Fibroblast of gingiva (primary cell): ENCODE data around the gene MAPK11.

Source experiments
- DNase-seq: peaks from one replicate; pipeline ENCODE4 v3.0.0-alpha.2; 2011; ENCODE audit warnings: low read depth

MAPK11 gene

DNA sequence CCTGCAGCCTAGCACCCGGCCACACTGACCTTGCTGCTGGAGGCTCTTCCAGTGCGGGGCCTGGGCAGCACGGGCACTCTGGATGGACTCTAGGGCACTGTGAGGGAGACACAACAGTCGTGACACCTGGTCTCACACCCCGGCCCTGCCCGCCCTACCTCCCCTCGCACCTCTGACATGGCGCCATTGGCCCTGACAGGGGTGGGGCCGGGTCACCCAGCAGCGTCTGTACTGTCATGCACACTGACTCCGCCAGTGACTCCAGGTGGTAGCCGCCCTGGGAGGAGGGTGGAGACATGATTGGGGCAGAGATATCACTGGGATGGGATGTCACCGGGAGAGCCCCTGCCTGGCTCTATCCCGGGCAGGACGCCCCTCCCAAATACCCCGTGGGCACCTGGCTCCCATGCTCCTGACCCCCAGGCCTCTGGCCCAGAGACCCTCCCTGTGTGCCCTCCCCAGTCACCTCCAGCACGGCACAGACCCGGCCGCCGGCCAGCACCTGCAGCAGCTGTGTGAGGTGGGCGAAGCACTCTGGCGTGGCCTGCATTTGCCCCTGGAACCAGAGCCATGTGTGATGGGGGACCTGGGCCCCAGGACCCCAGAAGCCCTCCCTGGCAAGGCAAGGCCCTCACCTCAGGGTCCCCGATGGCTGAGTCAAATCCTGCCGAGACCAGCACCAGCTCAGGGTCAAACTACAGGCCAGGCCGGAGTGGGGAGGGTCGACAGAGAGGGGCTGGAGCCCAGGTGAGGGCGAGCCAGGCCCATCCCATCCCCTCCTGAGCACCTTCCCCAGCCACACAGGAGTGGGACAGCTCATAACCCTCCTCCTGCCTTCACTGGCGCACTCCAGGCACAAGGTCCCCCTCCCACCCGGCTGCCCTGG, 21.7 kb downstream of the MAPK11 start:
- no peak for DNase-seq

DNA sequence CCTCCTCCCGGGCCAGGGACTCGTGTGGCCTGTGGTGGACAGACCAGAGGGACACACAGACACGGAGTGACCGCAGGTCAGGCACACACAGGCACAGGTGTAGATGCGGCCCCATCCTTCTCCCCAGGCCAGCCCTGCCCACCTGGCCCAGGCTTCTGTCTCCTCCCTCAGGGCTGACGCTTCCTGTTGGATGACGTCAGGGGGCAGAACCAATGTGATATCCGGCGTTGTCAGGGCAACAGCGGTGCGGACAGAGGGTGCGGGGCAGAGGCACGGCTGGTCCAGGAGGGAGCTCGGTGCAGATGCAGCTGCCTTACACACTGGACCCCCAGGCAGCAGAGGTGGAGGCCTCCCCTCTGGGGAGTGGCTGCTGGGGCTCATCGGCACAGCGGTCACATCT, 22.4 kb downstream of the MAPK11 start:
- peak; percentile 51 for DNase-seq

DNA sequence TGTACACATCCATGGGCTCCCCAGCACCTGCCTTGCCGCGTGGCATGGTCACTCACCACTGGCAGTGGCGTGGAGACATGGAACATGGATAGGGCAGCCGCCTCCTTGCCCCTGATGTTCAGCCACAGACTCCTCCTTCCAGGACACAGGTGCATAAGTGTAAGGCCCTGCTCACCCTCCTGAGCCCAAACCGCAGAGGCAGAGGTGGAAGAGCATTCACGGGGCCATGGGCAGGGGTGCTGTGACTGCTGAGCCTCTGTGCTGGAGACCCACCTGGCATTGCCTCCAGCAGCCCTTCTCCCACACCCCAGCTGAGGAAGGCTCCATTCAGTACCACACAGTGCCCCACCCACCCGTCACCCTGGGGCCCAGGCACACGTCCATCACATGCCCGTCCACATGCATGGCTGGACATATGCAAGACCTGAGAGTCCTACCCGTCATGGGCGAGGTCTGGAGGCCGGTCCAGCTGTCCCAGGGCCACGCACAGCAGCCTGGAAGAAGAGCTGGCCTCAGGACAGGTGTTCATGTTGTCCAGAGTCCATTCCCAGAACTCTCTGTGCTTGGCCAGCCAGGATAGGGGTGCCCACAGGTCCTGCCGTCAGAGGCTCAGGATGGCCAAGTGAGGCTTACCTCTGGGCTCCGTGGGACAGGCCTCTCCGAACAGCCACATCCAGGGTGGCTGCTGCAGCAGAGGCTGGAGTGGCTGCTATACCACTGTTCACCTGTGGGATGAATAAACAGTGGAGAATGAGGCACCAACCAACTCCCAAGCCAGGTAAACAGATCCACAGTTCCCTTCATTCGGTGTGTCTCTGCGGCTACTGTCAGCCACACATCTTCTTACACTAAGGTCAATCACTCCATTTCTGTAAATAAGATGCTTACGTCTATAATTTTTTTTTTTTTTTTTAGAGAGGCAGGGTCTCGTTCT, 23.7 kb downstream of the MAPK11 start:
- DNase-seq = no peak

DNA sequence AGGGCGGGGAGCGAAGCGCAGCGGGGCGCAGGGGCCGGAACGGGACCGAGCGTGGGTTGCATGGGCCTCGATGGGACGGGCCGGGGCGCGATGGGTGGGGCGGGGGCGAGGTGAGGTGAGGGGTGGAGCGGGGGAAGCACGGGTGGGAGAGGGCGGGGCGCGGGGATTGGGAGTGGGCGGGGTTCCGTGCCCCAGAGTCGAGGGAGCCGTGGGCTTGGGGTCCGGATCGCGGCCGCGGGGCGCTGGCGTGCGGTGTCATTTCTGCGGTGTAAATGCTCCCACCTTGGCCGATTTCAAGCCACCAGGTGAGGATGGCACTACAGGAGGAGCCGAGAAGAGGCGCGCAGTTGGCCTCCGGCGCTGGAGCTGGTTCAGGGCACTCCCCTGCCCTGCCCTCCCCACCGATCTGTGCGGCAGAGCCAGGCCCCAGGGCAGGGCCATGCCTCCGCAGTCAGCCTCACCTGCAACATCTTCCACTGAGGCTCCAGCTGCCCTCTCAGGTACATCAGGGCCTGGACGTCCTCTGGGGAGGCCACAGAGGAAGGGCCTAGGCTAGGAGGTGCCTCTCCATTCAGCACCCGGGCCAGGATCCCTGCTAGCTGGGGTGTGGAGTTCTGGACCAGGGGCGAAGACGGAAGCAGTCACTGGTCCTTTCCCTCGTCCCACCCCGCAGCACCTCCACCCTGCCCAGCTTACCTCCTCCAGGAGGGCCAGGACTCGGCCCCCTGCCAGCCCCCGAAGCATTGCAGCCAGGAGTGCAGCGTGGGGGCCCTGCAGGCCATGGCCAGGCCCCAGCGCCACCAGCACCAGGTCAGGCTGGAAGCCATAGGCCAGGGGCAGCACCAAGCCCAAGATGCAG, 24.7 kb downstream of the MAPK11 start:
- no peak for DNase-seq

DNA sequence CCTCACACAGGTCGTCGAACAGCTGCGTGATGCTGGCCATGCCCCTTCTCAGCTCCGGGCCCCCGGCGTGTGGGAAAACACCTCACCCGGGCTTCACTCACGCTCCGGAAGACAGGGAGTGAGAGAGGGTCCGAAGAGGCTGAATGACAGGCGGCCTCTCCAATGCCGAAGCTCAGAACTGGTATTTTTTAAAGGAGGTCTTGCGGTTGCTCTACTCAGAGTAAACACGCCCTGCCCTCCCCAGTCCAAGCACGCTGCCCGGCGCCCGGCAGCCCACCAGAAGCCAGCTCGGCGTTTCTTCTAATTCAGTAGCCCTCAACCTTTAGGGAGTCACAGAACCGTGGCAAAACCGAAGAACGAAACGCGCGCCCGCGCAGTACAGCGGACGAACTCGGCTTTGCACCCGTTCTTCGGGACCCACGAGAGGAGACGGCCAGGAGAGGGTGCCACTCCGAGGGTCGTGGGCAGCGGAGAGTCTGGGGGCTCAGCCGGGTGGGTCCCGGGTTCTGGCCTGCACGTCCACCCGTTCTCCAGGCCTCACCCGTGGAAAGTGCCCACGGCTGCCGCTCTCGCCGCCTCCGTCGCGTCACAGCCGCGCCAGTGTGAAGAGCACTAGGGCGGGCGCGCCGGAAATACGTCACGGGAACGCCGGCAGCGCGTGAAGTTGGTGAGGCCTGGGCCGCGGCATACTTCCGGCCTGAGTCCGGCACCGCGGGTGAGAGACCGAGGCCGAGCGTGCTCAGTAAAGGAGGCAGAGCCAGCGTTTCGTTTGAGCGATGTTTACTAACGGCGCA, 25.6 kb downstream of the MAPK11 start, which contains the start of gene TUBGCP6:
TUBGCP6 (minus strand) TSS at position 604 of the 794 bp plus-strand sequence; CDS start at position 40, 564 bp downstream.
- peak; percentile 88 for DNase-seq

DNA sequence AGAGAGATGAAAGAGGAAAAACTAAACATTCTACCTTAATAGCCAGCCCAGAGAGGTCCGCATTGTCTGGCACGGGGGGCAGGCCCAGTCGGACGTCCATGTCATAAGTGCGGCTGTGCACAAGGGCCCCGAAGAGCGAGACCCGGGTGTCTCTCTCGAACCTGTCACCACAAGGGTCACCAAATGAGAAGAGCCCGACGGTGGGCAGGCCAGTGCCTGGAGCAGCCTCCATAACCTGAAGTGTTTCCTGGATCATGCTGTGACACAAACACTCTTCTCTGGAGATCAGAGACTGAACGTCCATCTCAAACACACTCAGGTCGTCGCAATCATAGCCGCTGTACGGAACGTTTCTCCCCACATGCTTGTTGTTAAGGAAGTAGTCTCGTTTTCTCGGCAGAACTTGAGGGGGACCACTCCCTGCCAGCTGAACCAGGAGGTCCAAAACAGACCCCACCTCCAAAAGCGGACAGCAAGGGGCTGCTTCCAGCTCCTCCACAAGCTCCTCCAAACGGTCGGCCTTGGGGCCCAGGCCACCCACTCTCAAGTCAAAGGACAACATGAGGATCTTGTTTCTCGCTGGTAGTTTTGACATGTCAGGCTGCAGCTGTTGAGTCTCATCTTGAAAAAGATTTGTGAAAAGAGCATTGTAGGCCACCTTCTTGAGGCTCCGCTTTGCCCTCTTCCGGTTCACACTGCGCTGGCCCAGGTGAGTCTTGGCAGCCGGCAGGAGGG, 26.3 kb downstream of the MAPK11 start:
- DNase-seq = no peak

DNA sequence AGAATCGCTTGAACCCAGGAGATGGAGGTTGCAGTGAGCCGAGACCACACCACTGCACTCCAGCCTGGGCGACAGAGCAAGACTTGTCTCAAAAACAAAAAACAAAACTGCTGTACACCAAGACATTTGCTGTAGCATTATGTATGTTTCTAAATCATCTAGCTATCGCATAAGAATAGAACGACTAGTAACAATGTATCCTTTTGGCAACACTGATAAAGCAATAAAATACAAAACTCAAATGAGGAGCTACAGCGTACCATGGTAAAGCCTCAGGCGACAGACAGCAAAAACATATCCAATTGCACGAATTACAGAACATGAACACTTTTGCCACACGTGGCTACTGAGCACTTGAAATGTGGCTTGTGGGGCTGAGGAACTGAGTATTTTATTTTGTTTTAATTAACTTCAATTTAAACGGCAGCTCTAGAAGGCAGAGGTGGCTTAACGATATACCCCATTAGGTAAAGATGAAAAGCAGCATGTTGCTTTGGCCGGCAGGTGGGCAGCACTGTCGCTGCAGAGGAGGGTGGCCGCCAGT, 27.7 kb downstream of the MAPK11 start:
- no peak for DNase-seq

DNA sequence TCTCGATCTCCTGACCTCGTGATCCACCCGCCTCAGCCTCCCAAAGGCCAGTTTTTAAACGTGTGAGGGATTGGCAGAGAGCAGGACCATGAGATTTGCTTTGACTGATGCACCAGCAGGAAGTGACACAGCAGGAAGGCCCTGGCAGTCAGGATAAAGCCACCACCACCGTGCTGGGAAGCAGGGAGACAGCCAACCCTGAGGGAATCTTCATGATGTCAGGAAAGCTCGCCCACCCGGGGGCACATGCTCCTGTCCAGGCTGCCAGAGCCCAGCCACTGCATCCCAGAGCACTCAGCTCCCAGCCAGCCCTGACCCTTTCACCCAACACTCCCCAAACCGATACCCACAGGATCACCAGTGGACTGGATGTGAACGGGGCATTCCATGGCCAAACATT, 31.4 kb downstream of the MAPK11 start:
- no peak for DNase-seq

DNA sequence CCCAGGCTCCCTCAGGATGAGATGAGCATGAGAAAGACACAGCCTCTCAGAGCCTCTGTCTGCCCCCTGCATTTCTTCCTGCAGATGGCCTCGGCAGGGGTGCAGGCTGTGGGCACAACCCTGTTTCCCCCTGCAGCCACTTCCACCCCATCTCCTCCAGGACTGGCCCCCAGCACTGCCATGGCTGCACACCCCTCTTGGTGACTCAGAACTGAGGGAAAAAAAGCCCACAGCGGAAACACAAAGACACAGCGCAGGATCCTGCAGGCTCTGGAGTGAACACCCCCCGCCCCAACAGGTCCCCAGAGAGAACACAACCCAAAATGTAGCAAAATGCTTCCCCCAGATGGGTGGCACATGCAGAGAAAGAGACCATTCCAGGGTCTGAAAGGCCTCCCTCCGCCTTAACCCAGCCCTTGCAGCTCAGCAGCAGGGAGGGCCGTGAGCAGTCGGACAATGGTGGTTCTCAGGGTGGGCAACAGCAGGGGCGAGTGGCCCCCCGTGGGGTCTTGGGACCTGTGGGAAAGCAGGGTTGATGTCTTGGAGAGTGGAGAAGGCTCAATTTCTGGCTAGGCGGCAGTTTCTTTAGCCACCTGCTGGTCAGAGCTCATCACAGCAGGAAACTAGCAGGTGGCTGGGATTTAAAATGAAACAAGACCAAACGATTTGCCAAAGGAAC, 33.3 kb downstream of the MAPK11 start:
- DNase-seq = no peak

DNA sequence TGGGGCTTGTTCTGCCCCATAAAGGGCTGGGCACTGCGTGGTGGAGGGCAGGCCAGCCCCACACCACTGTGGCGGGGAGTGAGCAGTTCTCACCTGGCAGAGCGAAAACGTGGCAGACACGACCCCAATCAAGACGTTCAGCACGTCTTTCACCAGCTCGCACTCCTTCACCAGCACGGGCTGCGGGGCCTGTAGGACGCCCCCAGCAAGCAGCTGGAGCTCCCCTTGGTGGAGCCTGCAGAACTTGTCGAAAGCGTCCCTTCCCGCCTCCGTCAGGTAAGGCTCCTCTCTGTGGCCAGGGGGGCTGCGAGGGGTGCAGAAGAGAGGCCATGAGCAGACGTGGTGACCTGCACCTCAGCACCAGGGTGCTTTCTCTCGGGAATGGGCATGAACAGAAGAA, 37.0 kb downstream of the MAPK11 start:
- no peak for DNase-seq

DNA sequence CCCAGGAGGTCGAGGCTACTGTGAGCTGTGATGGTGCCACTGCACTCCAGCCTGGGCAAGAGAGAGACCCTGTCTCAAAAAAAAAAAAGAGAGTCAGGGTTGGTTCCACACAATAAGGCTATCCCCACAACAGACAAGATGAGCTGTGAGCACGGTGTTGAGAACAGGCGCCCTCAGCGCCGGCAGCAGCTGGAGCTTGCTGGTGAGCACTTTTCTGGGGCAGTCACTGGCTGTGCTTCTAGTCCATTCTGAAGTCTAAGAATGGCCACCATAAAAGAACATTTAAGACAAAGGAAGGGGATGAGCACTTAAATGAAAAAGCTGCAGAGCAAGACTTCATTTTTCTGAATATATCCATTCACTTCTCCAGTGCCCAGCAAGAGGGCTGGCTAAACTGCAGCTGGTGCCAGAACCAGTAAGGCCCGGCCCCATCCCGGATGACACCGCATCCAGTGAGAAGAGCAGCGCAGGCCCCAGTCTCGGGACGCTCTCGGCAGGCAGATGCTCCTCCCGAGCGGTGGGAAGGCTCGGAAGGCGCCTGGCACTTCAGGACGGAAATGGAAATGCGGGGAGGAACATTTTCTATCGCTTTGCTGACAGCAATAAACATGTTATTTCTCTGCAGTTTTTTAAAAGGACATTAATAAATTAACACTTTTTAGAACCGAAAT, 37.6 kb downstream of the MAPK11 start:
- DNase-seq = no peak

DNA sequence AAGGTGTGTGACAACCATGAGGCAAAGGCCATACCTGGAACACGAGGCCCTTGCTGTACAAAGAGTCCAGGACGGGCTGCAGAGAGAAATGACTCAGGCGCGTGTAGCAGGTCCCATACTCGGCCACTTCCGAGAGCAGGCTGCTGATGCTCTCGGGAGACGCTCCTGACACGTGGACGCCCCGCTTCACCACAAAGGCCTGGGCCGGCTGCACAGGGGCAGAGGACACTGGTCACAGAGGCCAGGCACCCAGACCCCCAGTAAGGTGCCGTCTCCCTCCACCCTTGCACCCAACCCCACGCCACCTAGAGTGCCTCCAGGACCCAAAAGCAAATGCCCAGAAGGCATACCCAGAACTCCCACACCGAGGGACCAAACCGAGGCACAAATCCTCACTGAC, 40.8 kb downstream of the MAPK11 start:
- no peak for DNase-seq

DNA sequence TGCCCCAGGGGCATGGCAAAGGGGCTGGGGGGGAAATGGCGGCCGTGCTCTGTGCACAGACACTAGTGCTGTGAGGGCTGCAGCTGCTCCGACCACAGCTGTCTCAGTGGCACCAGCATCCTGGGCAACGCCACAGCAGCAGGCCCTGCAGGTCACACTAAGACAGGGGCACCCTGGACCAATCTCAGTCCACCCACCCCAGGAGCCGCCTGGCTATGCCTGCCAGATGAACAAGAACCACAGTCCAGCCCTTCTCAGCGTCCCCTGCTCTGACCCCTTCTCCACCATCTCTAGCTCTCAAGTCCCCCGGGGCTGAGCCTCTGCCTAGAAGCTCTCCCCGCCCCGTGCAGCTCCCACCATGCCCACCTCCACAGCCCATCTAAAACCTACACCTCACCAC, 41.8 kb downstream of the MAPK11 start:
- no peak for DNase-seq

DNA sequence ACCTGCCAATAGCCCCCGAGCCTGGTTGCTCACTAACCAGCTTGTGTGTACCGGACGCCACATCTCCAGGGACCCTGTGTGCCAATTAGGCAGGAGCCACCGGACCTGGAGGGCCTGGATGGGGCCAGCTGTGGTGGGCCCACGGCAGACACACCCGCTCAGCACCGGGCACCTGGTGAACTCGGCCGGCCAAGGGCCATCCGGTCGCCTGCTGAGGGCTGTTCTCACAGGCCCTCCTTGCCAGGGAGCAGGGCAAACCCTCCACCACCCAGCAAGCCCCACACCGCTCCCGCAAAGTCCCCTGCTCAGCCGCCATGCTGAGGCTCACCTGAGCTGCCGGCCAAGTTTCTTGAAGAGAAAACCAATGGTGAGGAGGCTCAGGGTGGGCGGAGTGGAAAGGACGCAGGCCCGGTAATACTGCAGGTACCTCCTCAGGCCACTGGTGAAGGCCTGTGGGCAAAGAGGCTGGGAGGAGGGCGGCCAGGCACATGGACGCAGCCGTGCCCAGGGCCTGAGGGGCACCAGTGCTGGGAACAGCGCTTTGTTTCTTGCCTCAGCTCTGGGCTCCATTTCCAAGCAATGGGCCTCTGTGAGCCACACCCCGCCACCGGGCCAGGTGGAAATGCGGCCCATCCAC, 42.5 kb downstream of the MAPK11 start:
- DNase-seq = no peak

DNA sequence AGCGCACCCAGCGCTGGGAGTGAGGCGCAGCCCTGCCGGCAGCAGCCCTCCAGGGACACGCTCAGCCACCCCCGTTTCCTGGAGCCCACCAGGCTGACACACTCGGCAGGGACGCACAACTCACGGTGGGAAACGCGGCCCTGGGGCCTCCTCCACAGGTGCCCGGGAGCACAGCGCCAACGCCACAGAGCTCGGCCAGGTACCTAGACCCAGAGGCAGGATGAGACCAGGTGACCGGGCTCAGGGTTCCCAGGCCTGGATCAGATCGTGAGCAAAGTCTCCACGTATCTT, 43.4 kb downstream of the MAPK11 start:
- DNase-seq = no peak

DNA sequence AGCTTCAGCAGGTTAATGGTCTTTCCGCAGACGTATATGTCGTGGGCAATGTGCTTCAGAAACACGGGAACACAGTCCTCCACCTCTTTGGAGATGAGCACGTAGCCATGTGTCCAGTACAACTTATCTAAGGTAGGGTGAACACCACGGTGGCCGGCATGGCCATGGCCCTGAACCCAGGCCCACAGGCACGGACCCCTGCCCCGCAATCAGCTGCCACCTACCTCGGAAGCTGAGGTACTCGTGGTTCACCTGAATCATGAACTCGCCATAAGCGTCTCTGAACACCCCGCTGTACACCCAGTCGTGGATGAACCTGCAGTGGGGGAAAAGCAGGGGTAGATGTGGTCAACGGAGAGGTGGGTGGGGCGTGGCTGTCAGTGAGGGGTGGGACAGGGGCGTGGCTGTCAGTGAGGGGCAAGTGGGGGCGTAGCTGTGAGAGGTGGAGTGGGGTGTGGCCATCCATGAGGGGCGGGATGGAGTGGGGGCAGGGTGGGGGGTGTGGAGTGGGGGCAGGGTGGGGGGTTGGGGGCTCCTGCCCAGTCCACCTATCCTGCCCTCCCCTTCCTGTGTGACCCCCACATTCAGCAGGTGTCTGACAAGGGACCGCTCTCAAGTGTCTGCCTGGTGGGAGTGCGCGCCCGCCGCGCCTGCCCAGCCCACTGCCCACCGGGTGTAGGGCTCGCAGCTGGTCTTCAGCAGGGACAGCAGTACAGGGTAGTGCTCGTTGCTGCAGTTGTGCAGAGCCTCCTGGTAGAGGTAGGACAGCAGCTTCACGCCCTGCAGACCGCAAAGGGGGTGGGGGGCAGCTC, 43.9 kb downstream of the MAPK11 start:
- no peak for DNase-seq

DNA sequence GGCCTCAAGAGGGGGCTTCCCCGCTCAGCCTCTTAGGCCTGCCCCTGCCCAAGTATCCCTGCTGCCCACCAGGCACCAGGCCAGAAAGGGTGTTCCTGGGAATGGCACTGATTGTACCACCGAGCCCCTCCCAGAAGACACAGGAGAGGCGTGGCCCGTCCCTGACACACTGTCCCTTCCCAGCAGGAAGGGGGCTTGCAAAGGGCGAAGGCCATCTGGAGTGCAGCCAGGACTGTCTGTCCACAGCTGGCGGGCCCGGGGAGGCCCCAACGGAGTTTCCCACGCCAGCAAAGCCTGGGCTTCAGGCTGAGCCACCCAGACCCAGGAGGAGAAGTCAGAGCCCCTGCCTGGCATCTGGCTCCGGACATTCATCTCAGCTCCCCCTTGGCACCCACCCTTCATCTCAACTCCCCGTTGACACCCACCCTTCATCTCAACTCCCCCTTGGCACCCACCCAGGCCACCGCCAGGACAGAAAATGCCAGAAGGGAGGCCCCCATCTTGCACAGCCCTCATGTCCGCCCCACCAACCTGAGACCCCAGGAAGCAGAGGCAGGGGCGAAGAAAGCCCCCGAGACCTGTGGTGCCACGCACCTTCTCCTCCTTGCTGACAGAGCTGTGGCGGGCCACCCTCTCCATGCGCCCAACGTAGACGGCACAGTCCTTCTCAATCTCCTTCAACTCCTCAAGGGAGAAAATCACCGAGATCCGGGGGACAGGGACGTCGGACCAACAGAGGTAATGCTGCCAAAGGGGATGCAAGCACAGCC, 44.8 kb downstream of the MAPK11 start:
- no peak for DNase-seq
